Hepatic stellate cell (primary cell): ENCODE measurements around the gene EEF2KMT.
"Not testable (repeated sequence)": the region's sequence is repeated elsewhere in the genome, so short reads cannot be mapped to it uniquely, and the experiment has no call there.

Source experiments
- DNase-seq: peaks from one replicate; pipeline ENCODE4 v3.0.0; 2011; ENCODE audit warnings: low spot score

The EEF2KMT gene

DNA sequence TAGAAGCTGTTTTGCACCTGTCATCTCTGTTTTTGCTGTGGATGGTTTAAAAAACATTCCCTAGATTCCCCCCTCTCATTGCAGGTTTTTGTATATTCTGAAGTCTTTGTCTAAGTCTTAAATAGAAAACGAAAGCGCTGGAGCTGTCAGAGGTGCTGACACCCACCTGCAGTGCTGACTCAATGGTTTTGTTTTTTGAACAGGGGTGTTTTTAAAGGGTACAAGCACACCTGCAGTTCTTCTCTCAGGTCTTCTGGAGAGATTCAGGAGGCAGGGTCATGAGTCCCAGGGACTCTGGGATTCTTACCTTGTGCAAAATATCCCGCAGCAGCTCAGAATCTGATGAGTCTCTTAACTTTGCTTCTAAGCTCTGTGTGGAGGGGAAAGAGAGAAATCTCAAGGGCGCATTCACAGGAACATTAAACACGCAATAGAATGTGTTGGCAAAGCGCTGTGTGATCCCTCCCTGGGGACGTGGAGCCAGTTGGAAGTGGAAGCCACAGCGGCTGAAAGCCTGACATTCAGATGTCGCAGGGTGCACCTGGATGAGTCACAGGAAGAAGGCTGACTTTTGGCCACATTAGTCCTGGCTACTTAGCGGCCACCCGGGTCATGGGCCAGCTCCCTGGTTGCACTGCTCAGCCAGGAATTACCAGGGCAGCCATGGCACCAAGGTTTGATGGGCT lies 2.3 kb downstream of the EEF2KMT start:
- not testable (repeated sequence) for DNase-seq

DNA sequence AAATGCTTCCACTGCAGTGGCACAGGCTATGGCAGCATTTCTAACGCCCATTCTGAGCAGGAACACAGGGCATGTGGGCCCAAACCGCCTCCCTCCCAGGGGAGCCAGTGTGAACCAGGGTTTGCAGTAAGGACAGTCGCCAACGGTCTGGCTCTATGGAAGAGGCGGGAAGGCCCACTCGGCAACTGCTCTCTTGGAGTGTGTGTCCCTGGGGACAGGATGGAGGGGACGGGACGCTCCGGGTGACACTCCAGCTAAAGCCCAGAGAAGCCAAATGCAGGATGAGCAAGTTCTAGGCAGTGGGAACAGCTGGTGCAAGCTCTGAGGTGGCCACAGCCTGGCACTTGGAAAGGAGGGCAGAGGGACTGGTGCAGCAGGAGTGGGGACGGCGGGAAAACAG lies 3.8 kb downstream of the EEF2KMT start:
- not testable (repeated sequence) for DNase-seq

DNA sequence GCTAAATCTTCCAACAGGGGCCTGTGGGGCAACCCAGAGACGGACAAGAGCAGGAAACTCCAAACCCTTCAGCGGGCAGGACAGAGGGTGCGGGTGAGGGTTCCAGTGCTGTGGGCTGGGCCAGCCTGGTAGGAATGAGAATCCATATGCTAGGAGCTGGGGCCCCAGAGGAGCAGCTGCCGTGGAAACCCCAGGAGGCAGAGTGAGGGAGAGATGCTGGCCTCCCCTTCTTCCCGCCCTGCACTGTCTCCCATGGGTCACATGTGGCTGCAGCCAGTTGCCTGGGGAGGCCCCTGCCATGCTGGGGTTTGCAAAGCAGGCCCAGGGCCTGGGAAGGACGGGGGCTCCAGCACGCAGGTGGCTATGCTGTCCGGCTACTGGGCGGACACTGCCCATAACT lies 4.5 kb downstream of the EEF2KMT start:
- not testable (repeated sequence) for DNase-seq

DNA sequence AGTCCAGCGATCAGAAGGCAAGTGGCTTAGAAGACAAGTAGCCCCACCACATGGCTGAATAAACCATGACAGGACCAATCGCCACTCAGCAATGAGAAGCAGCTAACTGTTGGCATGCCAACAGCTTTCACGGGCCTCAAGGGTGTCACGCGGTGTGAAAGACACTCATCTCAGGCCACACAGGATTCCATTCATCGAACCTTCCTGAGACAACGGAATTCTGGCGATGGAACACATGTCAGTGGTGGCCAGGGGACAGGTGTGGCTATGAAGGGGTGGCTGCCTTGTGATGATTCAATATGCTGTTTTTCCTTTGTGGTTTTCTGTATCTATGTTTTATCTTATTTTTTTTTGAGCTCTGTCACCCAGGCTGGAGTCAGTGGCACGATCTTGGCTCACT lies 7.0 kb downstream of the EEF2KMT start:
- DNase-seq = not testable (repeated sequence)

DNA sequence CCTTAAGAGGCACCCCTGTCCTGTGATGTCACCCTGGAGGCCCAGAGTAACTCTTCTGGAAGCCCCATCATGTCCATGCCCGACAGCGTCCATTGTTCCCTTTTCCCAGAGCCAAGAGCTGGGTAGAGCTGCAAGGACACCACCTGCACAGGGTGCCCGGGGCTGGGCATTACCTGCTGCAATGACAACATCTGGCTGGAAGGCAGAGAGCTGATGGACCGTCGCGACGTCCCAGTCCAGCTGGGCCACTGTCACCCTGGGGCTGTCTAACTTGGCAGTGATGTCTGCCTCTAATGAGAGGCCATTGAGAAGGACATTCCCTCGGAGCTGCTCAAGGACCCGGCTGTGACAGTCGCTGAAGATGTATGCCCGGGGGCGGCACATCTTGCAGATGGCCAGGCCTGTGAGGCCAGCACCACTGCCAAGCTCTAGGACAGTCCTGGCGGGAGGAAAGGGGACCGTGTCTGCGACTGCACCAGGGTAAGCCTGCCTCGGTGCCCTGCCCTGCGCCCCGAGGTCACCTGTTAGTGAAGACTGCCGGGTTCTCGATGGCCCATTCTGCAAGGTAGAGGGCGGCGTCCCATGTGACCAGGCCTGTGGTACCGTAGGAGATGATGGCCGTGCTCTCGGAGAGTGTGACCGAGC lies 7.6 kb downstream of the EEF2KMT start:
- DNase-seq = not testable (repeated sequence)

DNA sequence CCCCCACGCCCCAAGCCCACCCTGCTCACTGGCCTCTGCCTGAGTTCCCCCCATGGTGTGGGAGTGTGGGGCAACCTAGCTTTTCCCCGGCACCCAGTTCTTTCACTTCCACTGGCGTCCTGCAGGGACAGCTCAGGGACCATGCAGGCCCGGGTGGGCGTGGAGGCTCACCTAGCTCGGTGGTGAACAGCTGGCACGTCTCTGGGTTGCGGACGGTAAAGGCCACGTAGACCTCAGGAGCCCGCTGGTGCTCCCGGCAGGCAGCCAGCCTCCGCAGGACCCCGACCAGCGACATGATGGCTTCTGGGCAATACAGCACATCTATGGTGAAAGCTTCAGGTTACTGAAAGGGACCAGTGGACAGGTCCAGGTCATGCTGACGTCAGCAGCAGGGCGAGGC lies 8.7 kb downstream of the EEF2KMT start:
- DNase-seq = not testable (repeated sequence)

DNA sequence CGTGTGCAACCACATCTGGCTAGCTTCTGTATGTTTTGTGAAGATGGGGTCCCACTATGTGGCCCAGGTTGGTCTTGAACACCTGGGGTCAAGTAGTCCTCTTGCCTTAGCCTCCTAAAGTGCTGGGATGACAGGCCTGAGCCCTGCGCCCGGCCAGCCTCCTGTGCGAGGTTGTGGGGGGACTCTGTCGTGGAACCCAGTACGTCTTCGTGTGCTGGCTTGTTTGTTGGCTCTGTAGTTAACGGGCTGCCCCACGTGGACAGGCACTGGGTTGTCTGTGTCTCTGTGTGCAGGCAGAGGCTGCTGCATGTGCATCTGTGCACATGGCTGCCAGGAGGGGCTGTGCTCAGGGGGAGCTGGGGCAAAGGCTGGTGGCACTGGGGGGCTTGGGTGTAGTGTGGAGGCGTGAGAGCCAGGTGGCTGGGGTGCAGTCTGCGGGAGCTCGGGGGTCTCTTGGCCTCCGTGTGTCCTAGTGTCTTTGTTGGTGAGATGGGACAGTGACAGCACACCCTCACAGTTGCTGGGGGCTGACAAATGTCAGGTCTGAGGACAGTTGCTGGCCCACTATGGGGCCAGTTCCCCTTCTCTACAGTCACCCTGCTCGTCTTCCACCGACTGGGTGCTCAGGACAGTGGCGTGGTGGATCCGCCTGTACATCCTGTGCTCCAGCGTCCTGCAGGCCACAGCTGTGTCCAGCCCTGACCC lies 9.4 kb downstream of the EEF2KMT start:
- not testable (repeated sequence) for DNase-seq

DNA sequence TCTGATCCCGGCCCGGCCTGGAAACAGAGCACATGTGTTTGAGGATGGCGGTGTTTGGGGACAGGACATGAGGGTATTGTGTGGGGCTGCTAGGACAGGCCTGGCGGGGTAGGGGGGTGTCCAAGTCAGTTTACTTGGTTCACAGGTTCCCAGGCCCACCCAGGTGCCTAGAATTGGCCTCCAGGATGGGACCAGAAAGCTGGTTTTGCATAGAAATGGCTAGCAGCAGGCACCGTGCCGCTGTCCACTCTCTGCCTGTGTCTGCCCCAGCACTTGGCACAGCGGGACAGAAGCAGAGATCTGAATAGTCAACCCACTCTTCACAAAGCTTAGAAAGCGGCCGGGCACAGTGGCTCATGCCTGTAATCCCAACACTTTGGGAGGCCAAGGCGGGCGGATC lies 11.9 kb downstream of the EEF2KMT start:
- DNase-seq = not testable (repeated sequence)

DNA sequence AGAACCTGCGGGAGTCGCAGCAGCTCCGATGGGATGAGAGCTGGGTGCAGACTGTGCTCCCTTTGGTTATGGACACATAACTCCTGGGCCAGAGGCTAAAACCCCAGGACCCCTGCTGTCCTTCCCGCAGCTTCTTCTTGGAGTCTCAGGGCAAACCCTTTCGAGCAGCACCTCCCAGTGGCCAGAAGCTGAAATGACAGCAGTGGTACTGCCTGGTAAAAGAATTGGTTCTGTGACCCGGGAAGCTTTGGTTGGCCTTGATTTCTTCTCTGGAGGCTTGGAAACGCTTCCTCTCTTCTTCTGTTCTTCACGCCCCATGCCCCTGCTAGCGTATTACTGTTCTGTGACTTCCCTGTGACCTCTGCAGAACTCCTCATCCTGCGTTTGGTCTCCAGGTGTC lies 12.8 kb downstream of the EEF2KMT start:
- not testable (repeated sequence) for DNase-seq

DNA sequence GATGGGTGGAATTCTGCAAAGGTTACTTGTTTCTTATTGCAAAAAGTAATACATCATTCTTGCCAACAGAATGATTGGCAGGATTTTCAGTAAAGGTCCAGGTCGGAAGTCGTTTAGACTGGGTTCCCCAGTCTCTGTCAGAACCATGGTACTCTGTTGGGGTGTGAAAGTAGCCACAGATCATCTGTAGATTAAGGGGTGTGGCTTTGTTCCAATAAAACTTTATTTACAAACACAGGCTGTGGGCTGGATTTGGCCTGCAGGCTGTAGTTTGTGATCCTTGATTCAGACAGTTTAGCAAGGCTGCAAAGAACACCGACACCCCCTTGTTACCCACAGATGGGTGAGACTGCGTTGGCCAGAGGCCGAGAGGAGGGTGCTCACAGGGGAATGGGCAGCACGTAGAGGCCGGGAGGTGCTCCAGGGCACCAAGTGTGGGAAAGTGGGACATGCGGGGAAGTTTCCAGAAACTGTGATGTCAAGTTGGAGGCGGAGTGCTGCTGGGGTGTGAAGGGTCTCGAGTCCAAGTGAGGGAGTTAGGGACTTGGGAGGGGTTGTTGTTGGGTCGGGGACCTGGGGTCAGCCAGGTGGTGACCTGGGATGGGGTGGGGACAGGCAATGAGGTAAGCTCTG lies 13.4 kb downstream of the EEF2KMT start:
- not testable (repeated sequence) for DNase-seq

DNA sequence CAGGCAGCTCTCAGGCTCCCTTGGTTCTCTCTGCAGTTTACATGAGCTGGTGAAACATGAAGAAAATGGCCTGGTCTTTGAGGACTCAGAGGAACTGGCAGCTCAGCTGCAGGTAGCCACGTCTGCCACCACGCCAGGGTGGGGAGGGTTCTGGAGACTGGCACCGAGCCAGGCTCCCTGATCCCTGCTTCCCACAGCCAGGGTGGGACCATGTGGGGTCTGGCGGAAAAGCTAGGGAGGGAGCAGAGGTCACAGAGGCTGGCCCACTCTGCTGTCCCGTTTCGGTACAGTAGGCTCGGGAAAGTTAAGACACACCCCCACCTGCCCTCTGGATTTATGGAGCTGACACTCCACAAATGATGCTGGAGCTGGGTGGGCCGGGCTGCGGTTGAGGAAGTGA lies 13.9 kb downstream of the EEF2KMT start:
- not testable (repeated sequence) for DNase-seq

DNA sequence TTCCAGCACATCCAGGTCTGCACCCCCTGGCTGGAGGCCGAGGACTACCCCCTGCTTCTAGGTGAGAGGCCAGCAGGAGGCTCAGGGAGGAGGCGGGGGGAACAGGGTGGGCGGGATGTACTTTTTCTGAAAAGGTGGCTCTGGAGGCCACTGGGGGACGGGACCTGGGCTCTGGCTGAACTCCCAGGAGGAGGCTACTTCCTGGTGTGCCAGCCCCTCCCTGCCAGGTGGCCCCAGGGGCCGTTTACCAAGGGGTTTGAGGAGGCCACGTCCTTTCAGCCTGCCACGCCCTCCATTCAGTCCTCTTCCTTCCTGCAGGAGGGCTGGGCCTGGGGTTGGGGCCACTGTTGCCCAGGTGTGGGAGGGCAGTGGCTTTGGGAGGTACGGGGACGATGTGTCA lies 16.6 kb downstream of the EEF2KMT start:
- DNase-seq = not testable (repeated sequence)

DNA sequence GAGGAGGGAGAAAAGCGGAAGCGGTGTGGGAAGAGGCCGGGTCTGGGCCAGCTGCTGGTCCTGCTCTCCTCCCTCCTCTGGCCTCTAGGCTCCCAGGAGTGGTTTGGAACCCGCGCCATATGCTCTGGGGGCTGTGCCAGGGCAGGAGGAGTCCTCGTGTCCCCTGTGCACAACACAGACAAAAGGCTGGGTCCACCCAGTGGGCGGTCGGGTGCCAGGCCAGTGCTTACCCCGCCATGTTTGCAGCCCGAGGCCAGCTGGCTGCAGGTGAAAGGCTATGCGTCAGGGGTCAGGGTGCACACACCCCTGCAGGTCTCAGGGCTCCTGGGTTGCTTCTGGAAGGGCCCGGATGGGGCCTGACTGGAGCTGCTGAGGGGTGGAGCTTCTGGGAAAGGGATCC lies 17.1 kb downstream of the EEF2KMT start:
- not testable (repeated sequence) for DNase-seq

DNA sequence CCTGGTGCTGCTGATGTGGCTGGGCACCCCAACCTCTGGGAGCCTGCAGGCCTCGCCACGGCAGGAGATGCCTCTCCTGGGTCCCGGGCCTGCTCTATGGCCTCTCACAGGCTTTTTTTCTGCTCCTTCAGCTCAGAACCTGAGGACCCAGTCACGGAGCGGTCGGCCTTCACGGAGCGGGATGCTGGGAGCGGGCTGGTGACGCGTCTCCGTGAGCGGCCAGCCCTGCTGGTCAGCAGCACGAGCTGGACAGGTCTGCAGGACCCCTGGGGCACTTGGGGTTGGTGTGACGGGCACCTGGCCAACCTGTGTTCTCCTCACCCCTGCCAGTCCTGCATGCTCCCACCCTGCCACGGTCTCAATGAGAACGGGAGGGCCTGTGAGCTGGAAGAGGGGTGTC lies 19.0 kb downstream of the EEF2KMT start:
- DNase-seq = no peak

DNA sequence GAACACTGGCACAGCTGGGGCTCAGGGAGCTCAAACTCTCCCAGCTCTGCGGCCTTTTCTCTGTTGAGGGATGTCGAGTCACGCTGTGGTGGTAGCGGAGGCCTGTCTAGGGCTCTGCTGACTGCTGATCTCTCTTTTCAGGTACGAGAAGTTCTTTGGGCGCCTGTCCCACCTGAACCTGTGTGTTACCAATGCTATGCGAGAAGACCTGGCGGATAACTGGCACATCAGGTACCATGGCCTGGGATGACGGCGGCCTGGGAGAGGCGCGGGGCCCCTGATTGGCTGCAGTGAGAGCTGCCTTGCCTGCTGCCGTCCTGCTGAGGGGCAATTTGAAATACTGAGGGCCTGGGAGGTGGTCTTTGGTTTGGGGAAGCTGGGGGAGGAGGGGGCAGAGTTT lies 20.3 kb downstream of the EEF2KMT start:
- DNase-seq = no peak

DNA sequence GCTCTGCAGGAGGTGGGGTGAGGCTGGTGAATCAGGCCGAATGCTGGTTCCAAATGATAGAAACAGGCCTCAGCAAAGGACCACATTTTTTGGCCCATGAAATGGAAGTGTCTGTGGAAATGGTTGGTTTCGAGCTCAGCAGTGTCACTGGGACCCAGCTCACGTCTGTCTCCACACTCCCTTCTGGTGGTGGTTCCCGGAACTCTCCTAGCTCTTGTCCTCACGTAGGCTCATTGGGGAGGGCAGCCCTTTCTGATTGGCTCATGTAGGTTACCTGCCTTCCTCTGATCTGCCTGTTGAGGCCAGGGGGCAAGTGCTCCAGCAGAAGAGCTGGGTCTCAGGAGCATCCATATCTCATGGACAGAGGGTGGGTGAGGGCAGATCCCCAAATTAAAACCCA lies 22.0 kb downstream of the EEF2KMT start:
- DNase-seq = no peak

DNA sequence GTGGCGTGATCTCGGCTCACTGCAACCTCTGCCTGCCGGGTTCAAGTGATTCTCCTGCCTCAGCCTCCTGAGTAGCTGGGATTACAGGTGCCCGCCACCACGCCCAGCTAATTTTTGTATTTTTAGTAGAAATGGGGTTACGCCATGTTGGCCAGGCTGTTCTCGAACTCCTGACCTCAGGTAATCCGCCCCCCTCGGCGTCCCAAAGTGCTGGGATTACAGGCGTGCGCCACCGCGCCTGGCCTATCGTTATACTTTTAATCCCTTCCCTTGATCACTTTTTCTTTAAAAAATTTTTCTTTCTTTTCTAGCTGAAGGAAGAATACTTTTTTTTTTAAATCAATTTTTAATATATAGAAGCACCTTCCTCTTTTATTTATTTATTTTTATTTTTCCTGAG lies 23.8 kb downstream of the EEF2KMT start:
- DNase-seq = not testable (repeated sequence)

DNA sequence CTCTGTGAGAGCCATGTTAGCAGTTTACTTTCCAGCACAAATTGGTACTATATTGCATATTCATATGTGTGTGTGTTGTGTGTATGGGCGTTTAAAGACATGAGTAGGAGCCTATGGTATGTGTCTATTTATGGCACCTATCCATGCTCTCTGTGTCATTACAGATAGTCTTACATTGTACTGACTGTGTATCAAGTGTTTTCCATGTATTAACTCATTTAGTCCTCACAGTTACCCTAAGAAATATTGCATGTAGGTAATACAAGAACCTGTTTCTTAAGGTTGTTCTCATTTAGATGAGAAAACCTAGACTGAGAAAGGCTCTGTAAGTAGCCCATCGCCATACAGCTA lies 24.3 kb downstream of the EEF2KMT start:
- DNase-seq = no peak

DNA sequence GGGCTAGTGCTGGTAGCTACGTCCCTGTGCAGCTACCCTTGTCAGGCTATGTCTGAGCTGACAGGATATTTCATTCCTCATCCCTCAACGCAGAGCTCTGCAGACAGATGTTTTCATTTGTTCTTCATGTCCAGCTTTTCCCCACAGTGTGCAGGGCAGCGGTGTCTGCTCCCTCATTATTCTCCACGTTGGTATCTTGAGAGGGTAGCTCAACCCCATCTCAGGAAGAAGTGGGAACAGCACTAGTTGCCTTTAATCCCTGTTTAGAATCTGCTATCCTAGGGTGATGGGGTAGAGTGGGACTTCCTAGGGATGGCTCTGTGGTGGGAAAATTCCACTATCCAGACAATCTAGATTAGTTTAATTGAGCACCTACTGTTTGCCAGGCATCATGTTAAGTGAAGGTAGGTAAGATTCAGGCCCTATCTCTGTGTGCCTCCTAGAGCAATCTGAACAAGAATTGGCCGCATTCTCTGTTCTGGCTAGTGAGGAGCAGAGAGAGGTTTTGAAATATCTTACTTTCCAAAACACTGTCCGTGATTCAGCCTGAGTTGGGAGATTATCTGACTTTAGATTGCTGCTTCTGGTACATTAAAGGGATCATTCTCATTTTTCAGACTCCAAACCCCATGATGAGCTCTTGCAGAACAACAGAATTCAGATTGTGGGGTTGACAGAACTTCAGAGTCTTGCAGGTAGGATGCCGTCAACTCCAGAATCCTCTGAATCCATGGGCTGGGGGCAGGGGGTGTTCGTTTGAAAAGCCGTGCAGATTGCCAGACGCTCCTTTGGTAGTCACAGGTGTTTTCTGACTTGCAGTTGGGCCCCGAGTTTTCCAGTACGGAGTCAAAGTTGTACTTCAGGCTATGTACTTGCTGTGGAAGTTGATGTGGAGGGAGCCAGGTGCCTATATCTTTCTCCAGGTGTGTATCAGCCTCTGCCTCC lies 25.0 kb downstream of the EEF2KMT start:
- DNase-seq = no peak

DNA sequence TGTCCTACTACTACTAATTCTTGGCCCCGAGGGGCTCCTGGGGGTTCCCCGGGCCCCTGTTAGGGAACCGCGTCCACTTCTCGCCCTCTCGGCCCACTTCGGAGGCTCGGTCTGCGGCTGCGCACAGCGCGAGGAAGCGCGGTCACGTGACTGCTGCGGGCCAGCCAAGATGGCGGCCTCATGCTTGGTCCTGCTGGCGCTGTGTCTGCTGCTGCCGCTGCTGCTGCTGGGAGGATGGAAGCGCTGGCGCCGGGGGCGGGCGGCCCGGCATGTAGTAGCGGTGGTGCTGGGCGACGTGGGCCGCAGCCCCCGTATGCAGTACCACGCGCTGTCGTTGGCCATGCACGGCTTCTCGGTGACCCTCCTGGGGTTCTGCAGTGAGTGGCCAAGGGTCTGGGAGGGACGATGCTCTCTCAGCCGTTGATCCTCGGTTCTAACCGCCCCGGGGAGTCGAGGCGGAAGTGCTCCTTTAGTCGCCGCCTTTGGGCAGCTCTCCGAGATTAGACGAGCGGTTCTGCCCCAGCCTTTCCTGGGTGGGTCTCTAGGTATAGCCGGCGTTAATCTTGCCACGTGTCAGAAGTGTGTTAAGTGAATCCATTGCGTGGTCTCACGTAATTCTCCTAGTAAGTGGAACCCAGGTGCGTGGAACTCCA lies 25.8 kb downstream of the EEF2KMT start, which contains the start of gene ALG1:
Gene ALG1, plus strand, starts transcription at position 163 of the 653 bp plus-strand sequence. Its CDS starts 7 bp downstream, at position 170.
- peak; percentile 96 for DNase-seq

DNA sequence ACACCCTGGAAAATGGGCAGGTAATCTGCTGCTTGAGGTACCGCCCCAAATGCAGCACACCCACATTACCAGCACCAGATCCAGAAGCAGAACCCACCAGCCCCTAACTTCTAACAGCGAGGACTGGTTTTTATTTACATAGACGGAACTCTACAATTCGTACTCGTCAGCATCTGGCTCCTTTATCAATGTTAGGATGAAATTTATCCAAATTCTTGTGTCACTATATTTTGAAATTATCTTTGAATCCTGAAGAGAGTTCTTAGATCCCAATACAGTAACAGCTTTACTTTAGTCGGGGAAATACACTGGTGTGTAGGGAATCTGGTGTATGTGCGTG lies 26.3 kb downstream of the EEF2KMT start:
- DNase-seq = no peak
